PC-3 (cell line): ENCODE data around the gene ZNF341. TPM values are rescaled to one million over a fixed set of nuclear protein-coding genes. Genes with fewer than 3 reads are reported as not detected.
A peak's percentile ranks its signal among the peaks of the same experiment; 100 is the strongest.

Source experiments
- ATAC-seq: fragments of 200-7000 bp; cut with Tn5 transposase; 2 replicates; pipeline ENCODE4 v1.9.1; 2020; ENCODE audit warnings: mild to moderate bottlenecking, moderate library complexity
- BruUV-seq: library from RNA; stranded (reverse); fragments of 400-500 nt; replicated peaks from 2 replicates; lab custom pipeline; 2021; lab: Mats Ljungman, UMichigan
- CTCF ChIA-PET: fragments of 300-600 bp; sonication (Branson Sonifier 250); formaldehyde crosslinking; loops from one replicate; lab custom pipeline; 2022; ENCODE audit warnings: antibody characterized with exemption; lab: Charles Lee
- POLR2A ChIA-PET: fragments of 300-600 bp; sonication (Branson Sonifier 250); formaldehyde crosslinking; loops from one replicate; lab custom pipeline; 2022; ENCODE audit warnings: antibody characterized with exemption; ENCODE audit not compliant: unreplicated experiment; lab: Charles Lee
- DNase-seq: peaks from one replicate; pipeline ENCODE4 v3.0.0-alpha.2; 2015
- H2AFZ ChIP-seq: fragments of 300-600 bp; sonication (generic); 2 replicates; pipeline ENCODE4 v1.6.0; 2016; ENCODE audit warnings: antibody characterized with exemption, low read length
- H3F3A ChIP-seq: fragments of 300-600 bp; sonication (generic); one replicate; pipeline ENCODE4 v1.6.0; 2017; ENCODE audit warnings: antibody characterized with exemption, low read length, control low read depth, mild to moderate bottlenecking; ENCODE audit not compliant: unreplicated experiment
- H3K27ac ChIP-seq: fragments of 300-600 bp; sonication (generic); 2 replicates; pipeline ENCODE4 v1.5.1; 2016; ENCODE audit warnings: mild to moderate bottlenecking, low read length
- H3K27me3 ChIP-seq: fragments of 300-600 bp; sonication (generic); 2 replicates; pipeline ENCODE4 v1.6.1; 2016; ENCODE audit warnings: low read length, mixed read lengths
- H3K36me3 ChIP-seq: fragments of 300-600 bp; sonication (generic); 2 replicates; pipeline ENCODE4 v1.6.1; 2016; ENCODE audit warnings: low read depth, mixed run types, low read length, mixed read lengths
- H3K4me1 ChIP-seq: fragments of 300-600 bp; sonication (generic); 2 replicates; pipeline ENCODE4 v1.5.1; 2016; ENCODE audit warnings: low read length; ENCODE audit not compliant: insufficient read depth
- H3K4me2 ChIP-seq: fragments of 300-600 bp; sonication (generic); 2 replicates; pipeline ENCODE4 v1.6.0; 2016; ENCODE audit warnings: low read length
- H3K4me3 ChIP-seq: fragments of 300-600 bp; sonication (generic); 2 replicates; pipeline ENCODE4 v1.5.1; 2016; ENCODE audit warnings: mild to moderate bottlenecking, low read length, mixed read lengths
- H3K79me2 ChIP-seq: fragments of 300-600 bp; sonication (generic); 2 replicates; pipeline ENCODE4 v1.6.1; 2017; ENCODE audit warnings: low read length, mixed read lengths
- H3K9ac ChIP-seq: fragments of 300-600 bp; sonication (generic); 2 replicates; pipeline ENCODE4 v1.6.0; 2016; ENCODE audit warnings: mild to moderate bottlenecking, low read length
- H3K9me2 ChIP-seq: fragments of 300-600 bp; sonication (generic); replicated peaks from 2 replicates; pipeline ENCODE4 v1.6.1; 2016; ENCODE audit warnings: mixed run types, low read length, mixed read lengths
- H3K9me3 ChIP-seq: fragments of 300-600 bp; sonication (generic); 2 replicates; pipeline ENCODE4 v1.6.1; 2016; ENCODE audit warnings: low read length, mixed read lengths
- H4K20me1 ChIP-seq: fragments of 300-600 bp; sonication (generic); 2 replicates; pipeline ENCODE4 v1.6.1; 2016; ENCODE audit warnings: low read length, mixed read lengths
- EZH2 ChIP-seq: fragments of 300-600 bp; sonication (generic); IDR thresholded peaks from one replicate; pipeline ENCODE4 v1.6.1; 2017; ENCODE audit warnings: antibody characterized with exemption, mild to moderate bottlenecking, low read length; ENCODE audit not compliant: unreplicated experiment
- EZH2phosphoT487 ChIP-seq: fragments of 300-600 bp; sonication (generic); IDR thresholded peaks from 2 replicates; pipeline ENCODE4 v1.6.1; 2018; ENCODE audit warnings: mild to moderate bottlenecking, antibody characterized with exemption, low read length, borderline replicate concordance
- intact Hi-C: fragments of 100-400 bp; cut with micrococcal nuclease; formaldehyde crosslinking; loops from 2 replicates; pipeline ENCODE4 v1.9.0; 2023
- total RNA-seq: library from RNA; depleted of rRNA; stranded (reverse); fragments of >200 nt; gene quantifications from 2 replicates; pipeline ENCODE4 v1.2.3, GENCODE V29; 2014
- TF ChIP-seq, protein P1 (sequence below): fragments of 300-600 bp; sonication (generic); conservative IDR thresholded peaks from 2 replicates; pipeline ENCODE4 v1.5.1; 2017; ENCODE audit warnings: antibody characterized with exemption, low read depth, mild to moderate bottlenecking, low read length

Gene ZNF341
- total RNA-seq, 1 experiment from 2014 or later, result 4.4 TPM

DNA sequence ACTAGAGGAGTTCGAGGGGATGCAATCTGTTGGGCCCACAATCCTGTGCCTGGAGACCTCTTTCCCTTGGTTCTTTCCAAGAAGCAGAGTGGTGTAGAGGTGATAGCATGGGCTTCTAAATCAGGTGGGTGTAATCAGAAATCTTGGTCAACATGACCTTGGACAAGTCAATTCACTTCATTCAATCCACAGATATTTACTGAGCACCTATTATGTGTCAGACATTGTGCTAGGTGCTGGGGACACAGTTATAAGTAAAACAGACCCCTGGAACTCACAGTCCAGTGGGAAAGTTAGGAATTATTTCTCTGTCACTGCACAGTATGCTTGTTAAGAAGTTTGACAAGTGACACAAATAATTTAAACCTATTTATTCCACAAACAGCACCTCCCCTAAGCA is 42.3 kb upstream of the ZNF341 start:
- H4K20me1 ChIP-seq, result peaks cover 5% of the 10 kb centered on the region
- no TSS peak for BruUV-seq
- H3K4me1 ChIP-seq, result peaks cover 15% of the 10 kb centered on the region
- no peaks in the 10 kb centered on the region for H3F3A ChIP-seq
- no peak for DNase-seq
- H3K27me3 ChIP-seq, result no peaks in the 10 kb centered on the region
- H3K36me3 ChIP-seq, result no peaks in the 10 kb centered on the region
- no peak overlapping the region for H2AFZ ChIP-seq
- H3K27ac ChIP-seq, result no peak overlapping the region
- intact Hi-C loops, result loop anchor here (10.0 kb wide), 1 partner anchor 95 kb away; no protein-coding TSS in a partner anchor
- H3K79me2 ChIP-seq, result peaks cover 12% of the 10 kb centered on the region
- POLR2A ChIA-PET, result no interaction called here
- no peaks in the 10 kb centered on the region for H3K9me3 ChIP-seq
- no peak overlapping the region for H3K4me3 ChIP-seq
- TF ChIP-seq EZH2, result no peak
- TF ChIP-seq, protein P1, sequence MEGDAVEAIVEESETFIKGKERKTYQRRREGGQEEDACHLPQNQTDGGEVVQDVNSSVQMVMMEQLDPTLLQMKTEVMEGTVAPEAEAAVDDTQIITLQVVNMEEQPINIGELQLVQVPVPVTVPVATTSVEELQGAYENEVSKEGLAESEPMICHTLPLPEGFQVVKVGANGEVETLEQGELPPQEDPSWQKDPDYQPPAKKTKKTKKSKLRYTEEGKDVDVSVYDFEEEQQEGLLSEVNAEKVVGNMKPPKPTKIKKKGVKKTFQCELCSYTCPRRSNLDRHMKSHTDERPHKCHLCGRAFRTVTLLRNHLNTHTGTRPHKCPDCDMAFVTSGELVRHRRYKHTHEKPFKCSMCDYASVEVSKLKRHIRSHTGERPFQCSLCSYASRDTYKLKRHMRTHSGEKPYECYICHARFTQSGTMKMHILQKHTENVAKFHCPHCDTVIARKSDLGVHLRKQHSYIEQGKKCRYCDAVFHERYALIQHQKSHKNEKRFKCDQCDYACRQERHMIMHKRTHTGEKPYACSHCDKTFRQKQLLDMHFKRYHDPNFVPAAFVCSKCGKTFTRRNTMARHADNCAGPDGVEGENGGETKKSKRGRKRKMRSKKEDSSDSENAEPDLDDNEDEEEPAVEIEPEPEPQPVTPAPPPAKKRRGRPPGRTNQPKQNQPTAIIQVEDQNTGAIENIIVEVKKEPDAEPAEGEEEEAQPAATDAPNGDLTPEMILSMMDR, result no peak
- no peak for TF ChIP-seq EZH2phosphoT487
- ATAC-seq, result no peak
- CTCF ChIA-PET, result no interaction called here
- no peak overlapping the region for H3K4me2 ChIP-seq
- no peak overlapping the region for H3K9ac ChIP-seq
- H3K9me2 ChIP-seq, result no peaks in the 10 kb centered on the region

DNA sequence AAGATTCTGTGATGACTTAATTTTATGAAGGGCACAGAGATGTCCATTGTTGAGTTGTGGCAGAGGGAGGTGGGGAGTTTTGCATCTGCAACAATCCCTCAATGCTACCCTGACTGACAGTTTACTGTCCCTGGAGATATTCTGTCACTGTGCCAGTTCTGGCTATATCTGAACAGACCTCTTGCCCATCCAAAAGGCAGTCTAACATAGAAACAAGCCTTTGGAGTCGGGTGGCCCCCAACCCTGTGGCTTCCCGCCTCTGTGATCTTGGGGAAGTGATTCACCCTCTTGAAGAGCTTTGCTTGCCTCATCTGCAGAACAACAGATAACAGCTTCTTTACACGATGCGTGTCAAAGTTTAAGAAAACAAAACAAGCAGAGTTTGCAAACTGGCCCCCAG is 41.8 kb upstream of the ZNF341 start:
- POLR2A ChIA-PET, result no interaction called here
- intact Hi-C loops, result loop anchor here (10.0 kb wide), 1 partner anchor 95 kb away; no protein-coding TSS in a partner anchor
- Histone ChIP-seq H3K36me3 (no peaks in the 10 kb centered on the region), H3K9ac (no peak overlapping the region), H3F3A (no peaks in the 10 kb centered on the region), H3K9me2 (no peaks in the 10 kb centered on the region), H2AFZ (no peak overlapping the region), H3K9me3 (no peaks in the 10 kb centered on the region), H3K4me3 (no peak overlapping the region), H4K20me1 (peaks cover under 1% of the 10 kb centered on the region; the same call in 1 of the 2 replicates), H3K4me2 (no peak overlapping the region), H3K27ac (no peak overlapping the region), H3K79me2 (peaks cover 7% of the 10 kb centered on the region), H3K27me3 (no peaks in the 10 kb centered on the region), H3K4me1 (peaks cover 11% of the 10 kb centered on the region)
- TF ChIP-seq, protein P1, result no peak
- no peak for TF ChIP-seq EZH2phosphoT487
- TF ChIP-seq EZH2, result no peak
- DNase-seq (peak; percentile 18), ATAC-seq (no peak)
- BruUV-seq, result no TSS peak
- CTCF ChIA-PET, result no interaction called here

DNA sequence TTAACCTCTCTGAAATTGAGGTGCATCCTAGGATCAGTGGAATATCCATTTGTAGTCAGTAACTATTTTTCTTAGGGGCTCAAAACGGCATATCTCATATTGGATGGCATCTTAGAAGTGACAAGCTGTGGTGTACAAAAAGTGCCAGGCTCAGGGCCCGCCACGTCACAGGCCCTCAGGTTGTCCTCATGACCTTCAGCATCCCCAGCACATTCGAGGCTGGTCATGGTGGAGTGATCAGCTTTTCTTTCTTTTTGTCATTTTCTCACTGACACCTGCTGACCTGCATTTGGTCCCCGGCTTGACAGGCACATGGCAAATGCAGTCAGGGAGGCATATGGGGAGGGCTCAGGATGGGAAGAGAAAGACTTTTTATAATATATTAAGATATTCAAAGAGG is 38.5 kb upstream of the ZNF341 start:
- intact Hi-C loops, result no loop called here
- Histone ChIP-seq H3K4me1 (no peaks in the 10 kb centered on the region), H3K36me3 (no peaks in the 10 kb centered on the region), H3K9ac (no peak overlapping the region), H4K20me1 (no peaks in the 10 kb centered on the region), H3K4me3 (no peak overlapping the region), H3K79me2 (no peaks in the 10 kb centered on the region), H3K27ac (no peak overlapping the region), H3K9me2 (no peaks in the 10 kb centered on the region), H2AFZ (no peak overlapping the region), H3F3A (no peaks in the 10 kb centered on the region), H3K9me3 (no peaks in the 10 kb centered on the region), H3K4me2 (no peak overlapping the region), H3K27me3 (no peaks in the 10 kb centered on the region)
- POLR2A ChIA-PET, result no interaction called here
- ATAC-seq (no peak), DNase-seq (no peak)
- TF ChIP-seq, protein P1, result no peak
- TF ChIP-seq EZH2 (no peak), EZH2phosphoT487 (no peak)
- BruUV-seq, result no TSS peak
- CTCF ChIA-PET, result no interaction called here
